ENCODE results near the gene CD19.
"Not testable (repeated sequence)": the region's sequence is repeated elsewhere in the genome, so short reads cannot be mapped to it uniquely, and the experiment has no call there.

CD19 gene

DNA sequence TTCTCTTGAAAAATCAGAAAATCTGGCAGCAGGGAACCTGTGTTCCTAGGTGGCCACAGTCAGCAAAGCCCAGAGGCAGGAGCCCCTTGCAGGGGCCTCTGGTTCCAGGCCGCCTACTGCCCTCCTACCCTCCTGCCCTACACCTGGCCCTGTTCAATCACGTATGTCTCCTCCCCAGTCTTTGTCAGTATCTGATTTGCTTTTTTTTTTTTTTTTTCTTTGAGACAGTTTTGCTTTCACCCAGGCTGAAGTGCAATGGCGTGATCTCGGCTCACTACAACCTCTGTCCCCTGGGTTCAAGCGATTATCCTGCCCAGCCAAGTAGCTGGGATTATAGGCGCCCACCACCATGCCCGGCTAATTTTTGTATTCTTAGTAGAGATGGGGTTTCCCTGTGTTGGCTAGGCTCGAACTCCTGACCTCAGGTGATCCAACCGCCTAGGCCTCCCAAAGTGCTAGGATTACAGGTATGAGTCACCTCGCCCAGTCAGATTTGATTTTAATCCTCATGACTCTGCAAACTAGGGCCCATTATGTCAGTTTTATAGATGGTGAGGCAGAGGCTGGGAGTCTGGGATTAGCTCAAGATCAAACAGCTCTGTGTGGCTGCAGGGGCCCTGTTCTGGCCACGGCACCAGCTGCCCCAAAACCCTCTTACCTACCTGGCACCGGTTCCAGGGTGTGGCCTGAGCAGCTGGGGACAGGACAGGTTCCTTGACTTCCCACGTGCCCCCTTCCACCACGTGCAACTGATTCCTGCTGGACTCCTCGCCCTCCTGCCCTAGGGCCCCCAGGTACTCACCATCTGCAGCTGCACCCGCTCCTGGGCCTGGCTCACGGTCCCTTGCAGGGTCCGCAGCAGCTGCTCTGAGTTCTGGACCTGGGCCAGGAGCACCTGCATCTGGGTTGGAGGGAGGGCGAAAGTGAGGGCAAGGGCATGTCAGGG, 21.4 kb upstream of the CD19 start:
- no peak for DNase-seq

DNA sequence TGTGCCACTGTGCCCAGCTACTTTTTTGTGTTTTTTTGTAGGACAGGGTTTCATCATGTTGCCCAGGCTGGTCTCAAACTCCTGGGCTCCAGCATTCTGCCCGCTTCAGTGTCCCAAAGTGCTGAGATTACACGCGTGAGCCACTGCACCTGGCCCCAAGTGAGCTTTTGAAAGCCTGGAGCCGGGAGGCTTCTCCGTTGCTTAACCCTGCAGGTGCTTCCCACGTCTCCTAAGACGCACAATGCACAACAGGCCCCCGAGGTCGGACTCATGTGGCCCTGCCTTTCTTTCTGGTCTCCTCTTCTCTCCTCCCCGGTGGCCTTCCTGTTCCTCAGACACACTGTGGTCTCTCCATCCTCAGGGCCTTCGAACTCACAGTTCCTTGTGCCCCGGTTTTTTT, 19.2 kb upstream of the CD19 start:
- no peak for DNase-seq

DNA sequence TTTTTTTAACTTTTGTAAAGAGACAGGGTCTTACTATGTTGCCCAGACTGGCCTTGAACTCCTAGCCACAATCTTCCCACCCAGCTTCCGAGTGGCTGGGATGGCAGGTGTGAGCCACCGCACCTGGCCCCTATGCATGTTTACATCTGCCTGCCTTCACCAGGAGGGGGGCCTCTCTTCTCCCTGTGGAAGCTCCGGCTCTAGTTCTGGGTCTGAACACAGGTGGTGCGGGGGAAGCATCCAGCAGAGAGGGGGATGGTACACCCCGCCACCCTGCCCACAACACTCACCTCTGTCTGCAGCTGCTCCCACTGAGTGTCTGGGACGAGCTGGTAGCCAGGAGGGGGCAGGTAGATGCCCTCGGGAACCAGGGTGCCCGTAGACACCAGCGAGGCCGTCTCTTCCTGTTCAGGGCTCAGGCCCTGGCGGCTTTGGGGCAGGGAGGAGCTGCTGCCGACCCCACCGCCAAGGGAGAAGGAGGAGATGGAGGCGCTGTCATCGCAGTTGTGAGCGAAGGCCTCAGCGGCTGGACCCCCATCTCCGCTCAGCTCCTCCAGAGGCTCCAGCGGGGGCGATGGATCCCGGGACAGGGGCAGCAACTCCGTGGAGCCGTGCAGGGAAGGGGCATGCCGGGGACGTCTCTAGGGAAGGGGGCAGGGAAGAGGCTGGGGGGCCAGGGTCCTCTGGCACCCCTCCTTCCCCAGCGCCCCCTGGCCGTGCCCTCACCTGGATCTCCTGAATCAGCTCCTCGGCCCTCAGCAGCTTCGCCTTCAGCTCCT, 17.6 kb upstream of the CD19 start:
- DNase-seq: no peak

DNA sequence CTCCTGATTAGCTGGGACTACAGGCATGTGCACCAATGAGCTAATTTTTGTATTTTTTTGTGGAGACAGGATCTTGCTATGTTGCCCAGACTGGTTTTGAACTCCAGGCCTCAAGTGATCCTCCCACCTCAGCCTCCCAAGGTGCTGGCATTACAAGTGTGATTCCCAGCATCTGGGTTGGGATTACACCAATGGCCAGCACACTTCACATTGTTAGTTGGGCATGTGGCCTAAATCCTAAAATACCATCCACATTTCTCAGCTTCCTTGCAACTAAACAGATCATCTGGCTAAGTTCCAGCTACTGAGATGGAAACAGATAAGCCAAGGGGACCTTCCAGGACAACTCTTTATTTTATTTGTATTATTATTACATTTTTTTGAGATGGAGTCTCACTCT, 16.6 kb upstream of the CD19 start:
- no peak for DNase-seq

DNA sequence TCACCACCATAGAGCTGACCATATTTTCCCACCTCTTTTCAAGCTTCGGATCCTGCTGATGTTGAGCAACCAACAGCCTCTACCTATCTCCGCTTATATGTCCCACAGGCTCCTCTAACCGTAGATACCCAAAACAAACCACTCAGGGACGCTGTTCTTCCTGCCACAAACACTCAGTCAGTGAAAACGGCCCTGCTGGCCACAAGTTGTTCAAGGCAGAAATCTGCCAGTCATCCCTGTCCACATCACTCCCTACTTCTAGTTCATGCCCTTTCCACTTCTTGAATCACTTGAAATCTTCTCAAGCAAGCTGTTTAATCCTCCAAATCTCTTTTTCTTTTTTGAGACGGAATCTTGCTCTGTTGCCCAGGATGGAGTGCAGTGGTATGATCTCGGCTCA, 14.7 kb upstream of the CD19 start:
- DNase-seq: no peak

DNA sequence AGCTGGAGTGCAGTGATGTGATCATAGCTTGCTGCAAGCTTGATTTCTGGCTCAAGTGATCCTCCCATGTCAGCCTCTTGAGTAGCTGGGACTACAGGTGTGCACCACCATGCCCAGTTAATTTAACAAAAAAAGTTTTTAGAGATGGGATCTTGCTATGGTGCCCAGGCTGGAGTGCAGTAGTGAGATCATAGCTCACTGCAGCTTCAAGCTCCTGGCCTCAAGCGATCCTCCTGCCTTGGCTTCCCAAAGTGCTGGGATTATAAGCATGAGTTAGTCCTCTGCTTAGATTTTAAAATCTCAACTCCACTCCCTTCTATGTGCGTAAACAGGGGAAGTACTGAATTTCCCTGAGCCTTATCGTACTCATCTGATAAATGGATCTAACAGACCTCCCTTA, 13.1 kb upstream of the CD19 start:
- no peak for DNase-seq

DNA sequence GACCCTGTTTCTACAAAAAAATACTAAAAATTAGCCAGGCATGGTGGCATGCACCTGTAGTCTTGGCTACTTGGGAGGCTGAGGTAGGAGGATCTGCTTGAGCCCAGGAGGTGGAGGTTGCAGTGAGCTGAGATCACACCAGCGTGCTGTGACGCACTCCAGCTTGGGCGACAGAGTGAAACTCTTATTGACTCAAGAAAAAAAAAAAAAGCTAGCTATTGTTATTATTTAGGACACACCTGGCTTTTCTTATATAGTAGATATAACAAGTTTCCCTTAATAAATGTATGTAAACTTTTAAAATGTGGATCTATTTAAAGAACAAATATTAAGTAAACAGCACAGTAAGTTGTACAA, 8.6 kb upstream of the CD19 start:
- no peak for DNase-seq

DNA sequence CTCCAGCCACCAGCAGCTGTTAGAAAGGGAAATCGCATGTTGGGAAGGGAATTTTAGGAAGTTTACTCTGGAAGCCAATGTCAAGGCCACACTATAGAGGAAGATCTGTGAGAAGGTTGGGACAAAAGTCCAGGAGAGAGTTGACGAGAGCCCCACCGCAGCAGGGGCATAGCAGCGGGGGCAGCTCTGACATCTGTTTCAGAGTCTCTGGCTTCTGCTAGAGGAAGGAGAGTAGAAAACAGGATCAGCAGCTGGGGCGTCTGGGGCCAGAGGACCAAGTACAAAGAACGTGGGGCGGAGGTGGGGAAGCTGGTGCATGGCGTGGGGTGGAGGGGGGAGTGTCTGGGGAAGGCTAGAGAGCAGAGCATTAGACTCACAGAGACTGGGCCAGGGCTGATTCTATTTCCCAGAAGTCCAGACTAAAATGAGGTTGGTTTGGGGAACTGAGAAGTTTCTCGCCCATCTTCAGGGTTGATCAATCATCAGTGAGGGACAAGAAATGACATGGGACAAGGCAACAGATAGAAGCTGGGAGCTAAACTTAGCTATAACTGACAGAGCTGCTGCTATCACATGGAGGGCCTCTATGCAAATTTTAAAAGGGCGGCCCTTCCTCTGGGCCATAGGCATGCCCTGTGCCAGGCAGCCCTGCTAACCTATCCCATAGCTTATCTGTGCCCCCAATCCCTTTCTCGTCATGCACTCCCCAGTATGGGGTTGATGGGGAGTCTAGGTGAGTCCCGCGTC, 7.9 kb upstream of the CD19 start:
- DNase-seq: no peak

DNA sequence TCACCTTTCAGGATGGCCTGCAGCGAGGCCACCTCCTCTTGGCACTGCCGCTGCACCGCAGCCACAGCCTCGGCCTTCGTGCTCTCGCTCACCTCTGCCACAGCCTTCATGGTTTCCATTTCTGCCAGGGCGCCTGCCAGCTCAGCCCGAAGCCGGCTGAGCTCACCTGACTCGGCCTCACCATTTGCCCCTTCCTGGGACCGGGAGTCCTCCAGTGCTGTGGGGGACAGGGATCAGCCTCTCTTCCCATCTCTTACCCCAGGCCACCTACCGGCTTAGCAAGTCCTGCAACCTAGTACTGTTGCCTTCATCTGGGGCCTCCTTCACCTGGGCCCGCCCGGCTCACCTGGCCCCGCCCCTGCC, 7.4 kb upstream of the CD19 start:
- DNase-seq: no peak

DNA sequence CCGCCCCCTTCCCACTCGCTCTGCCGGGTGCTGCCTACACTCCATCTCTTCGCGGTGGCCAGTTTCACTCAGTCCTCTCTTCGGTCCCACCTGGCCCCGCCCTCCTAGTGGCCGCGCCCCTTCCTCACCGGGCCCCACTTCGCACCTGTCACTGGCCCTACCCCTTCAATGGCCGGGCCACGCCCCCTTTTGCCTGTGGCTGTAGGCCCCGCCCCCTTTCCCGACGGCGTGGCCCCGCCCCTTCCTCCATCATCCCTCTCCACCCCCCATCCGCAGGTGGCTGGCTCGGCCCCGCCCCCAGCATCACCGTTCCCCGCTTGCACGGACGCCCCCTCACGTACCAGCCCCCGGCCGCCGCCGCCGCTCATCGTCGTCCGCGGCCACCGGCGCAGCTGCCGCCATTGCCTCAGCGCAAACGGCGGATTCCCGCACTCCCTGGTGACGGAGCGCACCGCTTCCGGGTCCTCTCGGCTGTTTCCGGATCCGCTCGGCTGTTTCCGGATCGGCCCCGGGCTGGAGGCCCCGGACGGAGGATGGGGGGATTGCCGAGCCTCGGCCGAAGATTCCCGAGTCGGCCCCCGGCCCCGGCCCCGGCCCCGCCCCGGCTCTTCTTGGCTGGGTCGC, 6.9 kb upstream of the CD19 start, which contains the start of gene RABEP2:
Gene RABEP2 (minus strand): TSS at position 477 of the 624 bp plus-strand sequence. CDS start 75 bp downstream, at position 402.
- DNase-seq: peak; percentile 88 to 97 (median 93)

DNA sequence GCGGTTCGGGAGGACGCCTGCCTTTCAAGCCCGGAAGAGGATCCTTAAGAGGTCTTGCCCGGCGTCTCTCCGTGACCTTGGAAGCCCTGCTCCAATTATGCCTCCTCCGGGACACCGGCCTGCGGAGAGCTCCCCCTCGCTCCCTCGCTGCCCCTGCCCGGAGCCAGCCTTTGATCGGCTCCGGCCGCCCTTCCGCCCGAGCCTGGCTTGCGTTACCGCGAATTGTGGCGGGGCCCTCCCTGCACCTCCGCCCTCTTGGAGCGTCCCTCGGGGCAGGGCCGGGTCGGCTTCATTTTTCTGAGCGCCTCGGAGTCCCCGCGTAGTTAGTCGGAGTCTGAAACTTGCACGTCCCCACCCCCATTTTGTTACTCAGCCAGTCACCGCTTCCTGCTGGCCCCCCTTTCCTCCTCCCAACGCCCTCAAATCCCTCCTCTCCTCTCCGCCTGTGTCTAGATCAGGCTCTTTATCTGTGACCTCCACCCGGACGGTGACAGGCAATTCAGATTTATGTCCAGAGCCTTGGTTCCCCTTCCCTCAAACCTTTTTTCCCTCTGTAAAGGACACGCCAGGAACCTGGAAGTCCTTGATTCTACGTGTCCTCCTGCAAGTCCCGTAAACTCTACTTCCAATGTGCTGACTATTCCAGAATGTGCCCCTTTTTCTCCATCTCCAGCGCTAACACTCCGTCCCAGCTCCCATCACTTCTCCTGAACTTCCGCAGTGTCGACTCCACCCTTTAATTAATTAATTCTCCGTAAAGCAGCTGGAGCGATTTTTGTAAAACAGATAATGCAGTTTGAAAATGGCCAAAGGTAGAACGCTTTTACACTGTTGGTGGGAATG, 6.2 kb upstream of the CD19 start:
- DNase-seq: peak; percentile 60 to 66 (median 61)

DNA sequence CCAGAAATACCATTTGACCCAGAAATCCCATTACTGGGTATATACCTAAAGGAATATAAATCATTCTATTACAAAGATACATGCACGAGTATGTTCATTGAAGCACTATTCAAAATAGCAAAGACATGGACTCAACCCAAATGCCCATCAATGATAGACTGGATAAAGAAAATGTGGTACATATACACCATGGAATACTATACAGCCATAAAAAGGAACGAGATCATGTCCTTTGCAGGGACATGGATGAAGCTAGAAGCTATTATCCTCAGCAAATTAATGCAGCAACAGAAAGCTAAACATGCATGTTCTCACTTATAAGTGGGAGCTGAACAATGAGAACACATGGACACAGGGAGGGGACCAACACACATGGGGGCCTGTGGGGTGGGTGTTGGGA, 5.5 kb upstream of the CD19 start:
- DNase-seq: not testable (repeated sequence)

DNA sequence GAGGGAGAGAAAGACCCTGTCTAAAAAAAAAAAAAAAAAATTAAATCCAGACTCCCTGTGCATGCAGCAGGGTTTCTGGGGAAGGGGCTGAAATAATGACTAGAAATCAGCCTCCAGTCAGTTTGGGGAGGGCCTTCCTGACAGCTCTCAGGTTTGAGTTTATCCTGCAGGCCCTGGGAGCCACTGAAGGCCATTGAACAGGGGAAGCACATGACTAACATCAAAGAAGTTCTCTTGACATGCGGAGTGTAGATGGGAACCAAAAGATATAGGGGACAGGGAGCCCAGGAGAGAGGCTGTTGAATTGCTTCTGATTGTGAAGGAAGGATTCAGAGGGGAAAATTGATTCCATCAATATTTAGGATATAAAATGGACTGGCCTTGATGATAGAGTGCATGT, 4.0 kb upstream of the CD19 start:
- no peak for DNase-seq

DNA sequence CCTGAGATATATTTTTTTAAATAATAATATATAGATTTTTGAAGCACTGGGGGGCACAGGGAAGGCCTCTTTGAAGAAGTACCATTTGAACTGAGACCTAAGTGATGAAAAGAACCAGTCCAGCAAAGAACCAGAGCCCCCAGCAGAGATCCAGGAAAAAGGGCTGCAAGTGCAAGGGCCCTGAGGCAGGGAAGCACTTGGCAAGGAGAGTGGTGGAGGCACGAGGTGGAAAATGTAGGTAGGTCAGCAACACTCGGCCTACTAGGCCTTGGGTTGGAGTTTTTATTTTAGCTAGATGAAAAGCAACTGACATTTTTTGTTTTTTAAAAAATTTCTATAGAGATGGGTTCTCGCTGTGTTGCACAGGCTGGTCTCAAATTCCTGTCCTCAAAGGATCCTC, 1.6 kb upstream of the CD19 start:
- DNase-seq: no peak

DNA sequence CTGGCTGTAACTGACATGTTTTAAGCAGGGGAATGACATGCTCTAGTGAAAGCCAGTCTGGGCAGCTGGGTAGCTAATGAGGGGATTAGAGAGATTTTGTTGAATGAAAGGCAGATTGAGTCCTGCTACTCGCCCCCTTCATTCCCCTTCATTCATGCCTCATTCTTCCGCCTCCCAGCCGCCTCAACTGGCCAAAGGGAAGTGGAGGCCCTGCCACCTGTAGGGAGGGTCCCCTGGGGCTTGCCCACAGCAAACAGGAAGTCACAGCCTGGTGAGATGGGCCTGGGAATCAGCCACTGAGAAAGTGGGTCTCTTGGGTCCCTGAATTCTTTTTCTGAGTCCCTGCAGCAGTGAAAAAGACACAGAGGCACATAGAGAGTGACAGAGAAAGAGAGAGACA, 1.1 kb upstream of the CD19 start:
- DNase-seq: no peak

DNA sequence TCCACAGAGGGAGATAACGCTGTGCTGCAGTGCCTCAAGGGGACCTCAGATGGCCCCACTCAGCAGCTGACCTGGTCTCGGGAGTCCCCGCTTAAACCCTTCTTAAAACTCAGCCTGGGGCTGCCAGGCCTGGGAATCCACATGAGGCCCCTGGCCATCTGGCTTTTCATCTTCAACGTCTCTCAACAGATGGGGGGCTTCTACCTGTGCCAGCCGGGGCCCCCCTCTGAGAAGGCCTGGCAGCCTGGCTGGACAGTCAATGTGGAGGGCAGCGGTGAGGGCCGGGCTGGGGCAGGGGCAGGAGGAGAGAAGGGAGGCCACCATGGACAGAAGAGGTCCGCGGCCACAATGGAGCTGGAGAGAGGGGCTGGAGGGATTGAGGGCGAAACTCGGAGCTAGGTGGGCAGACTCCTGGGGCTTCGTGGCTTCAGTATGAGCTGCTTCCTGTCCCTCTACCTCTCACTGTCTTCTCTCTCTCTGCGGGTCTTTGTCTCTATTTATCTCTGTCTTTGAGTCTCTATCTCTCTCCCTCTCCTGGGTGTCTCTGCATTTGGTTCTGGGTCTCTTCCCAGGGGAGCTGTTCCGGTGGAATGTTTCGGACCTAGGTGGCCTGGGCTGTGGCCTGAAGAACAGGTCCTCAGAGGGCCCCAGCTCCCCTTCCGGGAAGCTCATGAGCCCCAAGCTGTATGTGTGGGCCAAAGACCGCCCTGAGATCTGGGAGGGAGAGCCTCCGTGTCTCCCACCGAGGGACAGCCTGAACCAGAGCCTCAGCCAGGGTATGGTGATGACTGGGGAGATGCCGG, 769 bp downstream of the CD19 start:
- no peak for DNase-seq

DNA sequence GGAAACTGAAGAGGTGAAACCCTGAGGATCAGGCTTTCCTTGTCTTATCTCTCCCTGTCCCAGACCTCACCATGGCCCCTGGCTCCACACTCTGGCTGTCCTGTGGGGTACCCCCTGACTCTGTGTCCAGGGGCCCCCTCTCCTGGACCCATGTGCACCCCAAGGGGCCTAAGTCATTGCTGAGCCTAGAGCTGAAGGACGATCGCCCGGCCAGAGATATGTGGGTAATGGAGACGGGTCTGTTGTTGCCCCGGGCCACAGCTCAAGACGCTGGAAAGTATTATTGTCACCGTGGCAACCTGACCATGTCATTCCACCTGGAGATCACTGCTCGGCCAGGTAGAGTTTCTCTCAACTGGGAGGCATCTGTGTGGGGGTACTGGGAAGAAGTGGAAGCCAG, 1.4 kb downstream of the CD19 start:
- no peak for DNase-seq

DNA sequence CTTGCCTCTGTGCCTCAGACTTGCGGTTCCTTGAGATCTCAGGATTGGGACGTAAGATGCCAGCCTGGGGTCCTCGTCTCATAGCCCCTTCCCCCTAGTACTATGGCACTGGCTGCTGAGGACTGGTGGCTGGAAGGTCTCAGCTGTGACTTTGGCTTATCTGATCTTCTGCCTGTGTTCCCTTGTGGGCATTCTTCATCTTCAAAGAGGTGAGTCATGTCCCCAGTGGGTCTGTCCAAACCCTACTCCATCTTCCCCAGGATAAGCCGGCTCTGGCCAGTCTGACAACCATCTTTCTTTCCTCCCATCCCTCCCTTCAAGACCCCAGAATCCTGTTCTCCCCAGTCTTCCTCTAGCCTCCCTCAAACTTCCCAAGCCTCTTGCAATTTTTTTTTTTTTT, 3.6 kb downstream of the CD19 start:
- no peak for DNase-seq

DNA sequence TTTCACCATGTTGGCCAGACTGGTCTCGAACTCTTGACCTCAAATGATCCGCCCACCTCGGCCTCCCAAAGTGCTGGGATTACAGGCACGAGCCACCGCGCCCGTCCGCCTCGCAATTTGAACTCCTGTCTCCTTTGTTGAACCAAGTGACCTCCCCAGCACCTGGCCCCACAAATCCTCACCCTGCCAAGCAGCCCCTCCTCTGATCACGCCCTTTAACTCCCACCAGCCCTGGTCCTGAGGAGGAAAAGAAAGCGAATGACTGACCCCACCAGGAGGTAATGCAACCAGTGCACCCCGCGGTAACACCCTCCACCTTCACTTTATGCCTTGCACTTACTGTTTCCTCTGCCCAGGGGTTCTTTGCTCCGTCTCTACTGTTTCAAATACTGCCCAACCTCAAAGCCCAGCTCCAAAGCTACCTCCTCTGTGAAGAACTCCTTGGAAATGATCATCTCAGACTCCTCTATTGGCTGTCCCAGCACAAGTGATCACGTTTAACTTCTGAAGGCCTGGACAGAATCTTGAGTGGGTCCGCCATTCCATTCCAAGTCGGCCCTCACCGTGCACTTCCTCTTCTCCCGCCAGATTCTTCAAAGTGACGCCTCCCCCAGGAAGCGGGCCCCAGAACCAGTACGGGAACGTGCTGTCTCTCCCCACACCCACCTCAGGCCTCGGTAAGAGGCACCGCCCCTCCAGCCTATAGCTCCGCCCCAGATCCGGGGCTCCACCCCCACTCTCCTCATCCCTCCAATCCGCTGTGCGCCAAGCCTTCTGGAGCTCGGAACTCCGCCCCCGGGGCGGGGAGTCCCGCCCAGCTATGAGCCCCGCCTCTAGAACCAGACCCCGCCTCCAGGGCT, 4.4 kb downstream of the CD19 start:
- peak; percentile 54 to 74 (median 60) for DNase-seq

DNA sequence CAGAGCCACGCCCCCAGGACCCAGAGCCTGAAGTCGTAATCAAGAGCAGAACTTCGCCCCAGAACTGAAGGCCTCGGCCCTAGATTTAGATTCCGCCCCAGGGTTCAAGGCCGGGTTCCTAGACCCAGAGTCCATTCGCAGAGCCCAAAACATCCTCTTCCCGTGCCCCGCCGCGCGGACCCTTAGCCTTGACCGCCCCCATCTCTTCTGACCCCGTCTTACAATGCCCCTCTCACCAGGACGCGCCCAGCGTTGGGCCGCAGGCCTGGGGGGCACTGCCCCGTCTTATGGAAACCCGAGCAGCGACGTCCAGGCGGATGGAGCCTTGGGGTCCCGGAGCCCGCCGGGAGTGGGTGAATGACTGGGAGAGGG, 5.0 kb downstream of the CD19 start:
- no peak for DNase-seq

Data from activated CD4-positive, CD25-positive, alpha-beta regulatory T cell (primary cell).